Measurements from ENCODE around the gene XPNPEP3. TPM values are rescaled to one million over a fixed set of nuclear protein-coding genes. Genes with fewer than 3 reads are reported as not detected.

Gene XPNPEP3
- polyA plus RNA-seq, 1 donor (not counting 4 experiments of a cell fraction or from before 2014, with no cell fraction given), result 21.1 TPM

DNA sequence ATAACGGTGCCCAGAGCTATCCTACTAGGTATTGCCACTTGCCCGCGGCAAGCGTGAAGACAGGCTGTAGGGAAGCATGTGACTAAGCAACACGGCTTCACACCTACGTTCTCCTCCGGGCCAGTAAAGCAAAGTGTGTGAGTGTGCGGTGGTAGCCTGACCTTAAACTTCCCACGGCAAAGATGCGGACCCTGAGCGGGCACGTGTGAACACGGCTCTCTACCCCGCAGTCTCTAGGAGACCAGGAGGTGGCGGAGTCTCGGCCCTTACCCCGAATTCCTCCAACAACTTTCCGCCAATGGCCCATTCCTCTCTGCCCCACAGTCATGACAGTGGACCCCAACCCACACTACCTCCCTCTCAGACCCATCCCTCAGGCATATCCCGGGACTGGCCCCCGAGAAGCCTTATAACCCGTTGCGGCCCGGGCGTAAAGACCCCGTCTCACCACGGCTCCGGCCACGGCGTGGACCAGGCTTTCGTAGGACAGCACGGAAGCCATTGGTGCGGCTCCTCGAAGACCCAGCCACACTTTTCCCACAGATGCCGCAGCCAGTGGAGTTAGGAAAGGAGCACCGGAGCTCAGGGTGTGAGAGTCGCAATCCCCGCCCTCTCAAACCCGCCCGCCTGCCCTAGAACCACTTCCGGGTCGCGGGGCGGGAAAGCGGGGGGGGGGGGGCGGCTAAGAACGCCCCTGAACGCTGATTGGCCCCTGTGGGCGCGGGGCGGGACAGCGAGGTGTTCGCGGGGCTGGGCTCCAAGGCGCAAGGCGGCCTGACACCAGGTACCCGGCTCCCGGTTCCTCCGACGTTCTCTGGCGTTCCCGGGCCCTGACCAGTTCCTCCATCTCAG lies 38.0 kb upstream of the XPNPEP3 start, which contains the start of gene SLC25A17:
TSS of gene SLC25A17 (minus strand) at position 600 of the 852 bp plus-strand sequence. CDS start at position 502, 98 bp downstream.
- H3K36me3 ChIP-seq (ENCODE audit: control insufficient read depth in 2 of 2, extremely low read depth in 1 of 2, insufficient read depth in 2 of 2, low read length in 2 of 2), result peaks cover 4 to 8% of the 10 kb centered on the region in 2 experiments
- H3K9me3 ChIP-seq (ENCODE audit: control insufficient read depth, low read depth, low read length), result no peaks in the 10 kb centered on the region
- H3K27me3 ChIP-seq (ENCODE audit: control insufficient read depth, extremely low read depth, insufficient read depth, low read length), result no peaks in the 10 kb centered on the region
- peak within 1 kb of the TSS; percentile 96 for H2AFZ ChIP-seq (ENCODE audit: control insufficient read depth, low read length)
- H3K79me2 ChIP-seq (ENCODE audit: control insufficient read depth, insufficient read depth, low read length), result peaks cover 43% of the 10 kb centered on the region
- H3K27ac ChIP-seq (ENCODE audit: control insufficient read depth, insufficient read depth, low read length), result peak within 1 kb of the TSS; percentile 84
- no peaks in the 10 kb centered on the region for H4K20me1 ChIP-seq (ENCODE audit: control insufficient read depth, extremely low read depth, insufficient read depth, low read length)
- H3K9me1 ChIP-seq (ENCODE audit: control insufficient read depth, extremely low read depth, insufficient read depth, low read length), result peaks cover 2% of the 10 kb centered on the region
- FAIRE-seq (no peak), DNase-seq (ENCODE audit: low read depth, low spot score) (peak; percentile 17)
- H3K4me1 ChIP-seq (ENCODE audit: control insufficient read depth, extremely low read depth, insufficient read depth, low read length), result peaks cover 23% of the 10 kb centered on the region
- peak within 1 kb of the TSS; percentile 91 for H3K4me2 ChIP-seq (ENCODE audit: control insufficient read depth, extremely low read depth, insufficient read depth, low read depth, low read length)
- peak within 1 kb of the TSS; percentile 71 to 95 (median 86) for H3K4me3 ChIP-seq (ENCODE audit: control insufficient read depth in 2 of 3, extremely low read depth in 1 of 3, insufficient read depth in 2 of 3, low read depth in 1 of 3, low read length in 3 of 3)
- TF ChIP-seq, protein P1, sequence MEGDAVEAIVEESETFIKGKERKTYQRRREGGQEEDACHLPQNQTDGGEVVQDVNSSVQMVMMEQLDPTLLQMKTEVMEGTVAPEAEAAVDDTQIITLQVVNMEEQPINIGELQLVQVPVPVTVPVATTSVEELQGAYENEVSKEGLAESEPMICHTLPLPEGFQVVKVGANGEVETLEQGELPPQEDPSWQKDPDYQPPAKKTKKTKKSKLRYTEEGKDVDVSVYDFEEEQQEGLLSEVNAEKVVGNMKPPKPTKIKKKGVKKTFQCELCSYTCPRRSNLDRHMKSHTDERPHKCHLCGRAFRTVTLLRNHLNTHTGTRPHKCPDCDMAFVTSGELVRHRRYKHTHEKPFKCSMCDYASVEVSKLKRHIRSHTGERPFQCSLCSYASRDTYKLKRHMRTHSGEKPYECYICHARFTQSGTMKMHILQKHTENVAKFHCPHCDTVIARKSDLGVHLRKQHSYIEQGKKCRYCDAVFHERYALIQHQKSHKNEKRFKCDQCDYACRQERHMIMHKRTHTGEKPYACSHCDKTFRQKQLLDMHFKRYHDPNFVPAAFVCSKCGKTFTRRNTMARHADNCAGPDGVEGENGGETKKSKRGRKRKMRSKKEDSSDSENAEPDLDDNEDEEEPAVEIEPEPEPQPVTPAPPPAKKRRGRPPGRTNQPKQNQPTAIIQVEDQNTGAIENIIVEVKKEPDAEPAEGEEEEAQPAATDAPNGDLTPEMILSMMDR (optimal IDR thresholded peaks at IDR 0.05 in 1 of 3, IDR thresholded peaks at IDR 0.05 in 1 of 3, conservative IDR thresholded peaks at IDR 0.05 in 1 of 3; ENCODE audit: extremely low read depth in 1 of 3, insufficient read depth in 2 of 3, low read length in 3 of 3), result peak; percentile 28 to 51 (median 41)
- TF ChIP-seq EZH2 (IDR thresholded peaks at IDR 0.05; ENCODE audit: low read length), result no peak
- peak within 1 kb of the TSS; percentile 95 for H3K9ac ChIP-seq (ENCODE audit: control insufficient read depth, extremely low read depth, insufficient read depth, low read length)
- dilution Hi-C loops (cut with MboI; ENCODE audit: extremely low pct_ligation_motif_present, low sequenced_read_pairs), result no loop called here

DNA sequence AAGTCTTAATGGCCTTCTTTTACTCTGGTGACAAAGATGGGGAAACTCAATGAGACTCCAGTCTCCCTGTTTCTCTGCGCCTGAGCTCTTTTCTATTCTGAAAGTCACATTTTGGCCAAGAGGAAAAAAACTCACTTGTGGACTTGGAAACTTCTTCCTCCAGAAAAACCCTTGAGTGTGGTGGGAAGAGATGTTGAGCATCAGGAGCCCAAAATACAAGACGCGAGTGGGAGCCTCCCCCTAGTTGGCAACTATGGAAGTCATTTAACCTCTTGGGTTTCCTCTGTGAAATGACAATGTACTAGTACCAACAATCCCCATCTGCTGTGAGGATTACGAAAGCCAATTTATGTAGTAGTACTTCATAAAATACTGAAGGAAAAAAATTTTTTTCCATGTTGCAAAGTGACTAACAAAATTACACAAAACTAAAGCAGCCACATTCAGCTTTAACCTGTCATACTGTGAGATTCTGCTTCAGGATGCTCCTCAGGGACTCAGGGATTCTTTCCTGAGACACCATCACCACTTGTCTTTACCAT lies 37.3 kb upstream of the XPNPEP3 start:
- TF ChIP-seq, protein P1 (optimal IDR thresholded peaks at IDR 0.05 in 1 of 3, IDR thresholded peaks at IDR 0.05 in 1 of 3, conservative IDR thresholded peaks at IDR 0.05 in 1 of 3; ENCODE audit: extremely low read depth in 1 of 3, insufficient read depth in 2 of 3, low read length in 3 of 3), result no peak
- TF ChIP-seq EZH2 (IDR thresholded peaks at IDR 0.05; ENCODE audit: low read length), result no peak
- Histone ChIP-seq H3K79me2 (ENCODE audit: control insufficient read depth, insufficient read depth, low read length) (peaks cover 37% of the 10 kb centered on the region), H4K20me1 (ENCODE audit: control insufficient read depth, extremely low read depth, insufficient read depth, low read length) (no peaks in the 10 kb centered on the region), H3K27me3 (ENCODE audit: control insufficient read depth, extremely low read depth, insufficient read depth, low read length) (no peaks in the 10 kb centered on the region), H2AFZ (ENCODE audit: control insufficient read depth, low read length) (peak overlapping the region; percentile 87), H3K4me3 (ENCODE audit: control insufficient read depth in 2 of 3, extremely low read depth in 1 of 3, insufficient read depth in 2 of 3, low read depth in 1 of 3, low read length in 3 of 3) (peak overlapping the region; percentile 64 to 76 (median 71)), H3K9ac (ENCODE audit: control insufficient read depth, extremely low read depth, insufficient read depth, low read length) (peak overlapping the region; percentile 65), H3K36me3 (ENCODE audit: control insufficient read depth in 2 of 2, extremely low read depth in 1 of 2, insufficient read depth in 2 of 2, low read length in 2 of 2) (peaks cover 4 to 8% of the 10 kb centered on the region in 2 experiments), H3K4me2 (ENCODE audit: control insufficient read depth, extremely low read depth, insufficient read depth, low read depth, low read length) (peak overlapping the region; percentile 87), H3K9me3 (ENCODE audit: control insufficient read depth, low read depth, low read length) (no peaks in the 10 kb centered on the region), H3K9me1 (ENCODE audit: control insufficient read depth, extremely low read depth, insufficient read depth, low read length) (peaks cover 2% of the 10 kb centered on the region), H3K27ac (ENCODE audit: control insufficient read depth, insufficient read depth, low read length) (peak overlapping the region; percentile 66), H3K4me1 (ENCODE audit: control insufficient read depth, extremely low read depth, insufficient read depth, low read length) (peaks cover 23% of the 10 kb centered on the region)
- no peak for DNase-seq (ENCODE audit: low read depth, low spot score)
- no peak for FAIRE-seq
- dilution Hi-C loops (cut with MboI; ENCODE audit: extremely low pct_ligation_motif_present, low sequenced_read_pairs), result no loop called here

Data from keratinocyte (primary cell).